ENCODE data around the gene SGPP2. TPM values are rescaled to one million over a fixed set of nuclear protein-coding genes. Genes with fewer than 3 reads are reported as not detected.

SGPP2 gene
- total RNA-seq, 1 donor from 2014 or later: not detected

DNA sequence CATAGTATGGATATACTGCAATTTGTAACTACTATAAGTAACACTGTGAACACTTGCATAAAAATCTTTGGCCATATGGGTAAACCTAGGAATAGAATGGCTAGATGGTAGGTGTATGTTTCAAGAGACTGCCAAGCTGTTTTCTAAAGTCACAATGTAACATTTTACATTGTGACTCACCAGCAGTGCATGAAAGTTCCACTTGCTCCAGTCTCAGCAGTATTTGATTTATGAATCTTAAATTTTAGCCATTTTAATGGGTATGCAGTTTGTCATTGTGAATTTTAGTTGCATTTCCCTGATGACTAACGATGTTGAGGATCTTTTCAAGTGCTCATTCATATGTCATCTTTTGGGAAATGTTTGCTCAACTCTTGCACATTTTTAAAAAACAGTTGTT, 145.5 kb downstream of the SGPP2 start:
- Mint-ChIP-seq H3K9me3 (no peaks in the 10 kb centered on the region), H3K36me3 (ENCODE audit: low read depth) (peaks cover 18% of the 10 kb centered on the region), H3K27ac (ENCODE audit: unreplicated experiment) (no peak overlapping the region), H3K4me3 (no peak overlapping the region), H3K4me1 (peaks cover 6% of the 10 kb centered on the region), H3K27me3 (ENCODE audit: low read depth) (no peaks in the 10 kb centered on the region)
- no peak for DNase-seq (ENCODE audit: low read depth, low spot score)
- no peak for TF ChIP-seq CTCF (conservative IDR thresholded peaks at IDR 0.05)

- no peak for DNase-seq (ENCODE audit: low read depth, low spot score)
- Mint-ChIP-seq H3K4me3 (no peak overlapping the region), H3K36me3 (ENCODE audit: low read depth) (peaks cover 16% of the 10 kb centered on the region), H3K27ac (ENCODE audit: unreplicated experiment) (peak overlapping the region; percentile 83), H3K4me1 (peaks cover 6% of the 10 kb centered on the region), H3K27me3 (ENCODE audit: low read depth) (no peaks in the 10 kb centered on the region), H3K9me3 (no peaks in the 10 kb centered on the region)
- no peak for TF ChIP-seq CTCF (conservative IDR thresholded peaks at IDR 0.05)
Observed at GRCh38 chr2:222572264-222572721, 147.9 kb downstream of the SGPP2 start.

DNA sequence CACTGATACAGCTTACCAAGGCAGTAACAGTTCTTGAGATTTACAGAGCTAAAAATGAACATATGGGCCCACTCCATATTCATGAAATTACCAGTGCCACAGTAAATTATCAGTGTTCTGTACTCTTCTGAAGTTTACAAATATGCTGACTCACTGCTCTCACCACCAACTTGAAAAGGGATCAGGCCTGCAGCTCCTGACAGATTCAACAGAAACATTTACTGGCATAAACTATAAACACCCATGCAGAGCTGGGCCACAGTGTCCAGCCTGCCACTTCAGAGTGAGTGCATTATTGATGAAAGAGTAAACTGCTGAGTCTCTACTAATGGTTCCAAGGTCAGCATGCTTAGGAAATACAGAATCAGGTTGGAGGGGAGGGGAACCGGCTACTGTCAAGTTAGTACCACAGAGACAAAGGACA, 148.4 kb downstream of the SGPP2 start:
- peaks cover 6% of the 10 kb centered on the region for H3K4me1 Mint-ChIP-seq
- no peaks in the 10 kb centered on the region for H3K9me3 Mint-ChIP-seq
- peaks cover 16% of the 10 kb centered on the region for H3K36me3 Mint-ChIP-seq (ENCODE audit: low read depth)
- no peak for DNase-seq (ENCODE audit: low read depth, low spot score)
- H3K4me3 Mint-ChIP-seq: no peak overlapping the region
- H3K27me3 Mint-ChIP-seq (ENCODE audit: low read depth): no peaks in the 10 kb centered on the region
- peak overlapping the region; percentile 83 for H3K27ac Mint-ChIP-seq (ENCODE audit: unreplicated experiment)
- no peak for TF ChIP-seq CTCF (conservative IDR thresholded peaks at IDR 0.05)

DNA sequence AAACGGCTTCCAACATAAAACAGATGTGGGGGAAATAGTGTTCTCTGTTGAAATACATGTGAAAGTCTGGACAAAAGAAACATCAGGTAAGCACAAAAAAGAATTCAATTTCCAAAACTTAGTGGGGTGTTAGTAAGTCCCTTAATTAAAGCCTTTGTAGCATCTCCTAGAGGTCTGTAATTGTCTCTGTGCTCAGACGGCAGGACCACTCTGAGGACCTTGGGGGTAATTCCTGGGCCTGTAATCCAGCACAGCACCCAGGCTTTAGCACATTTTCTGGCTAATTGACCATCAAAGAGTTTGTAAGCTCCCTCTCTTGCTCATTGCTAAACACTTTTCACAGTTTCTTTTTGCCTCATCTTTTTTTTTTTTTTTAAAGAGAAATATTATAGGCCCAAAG, 151.3 kb downstream of the SGPP2 start:
- Mint-ChIP-seq H3K9me3 (no peaks in the 10 kb centered on the region), H3K4me3 (no peak overlapping the region), H3K27me3 (ENCODE audit: low read depth) (no peaks in the 10 kb centered on the region), H3K27ac (ENCODE audit: unreplicated experiment) (no peak overlapping the region), H3K4me1 (peaks cover 6% of the 10 kb centered on the region), H3K36me3 (ENCODE audit: low read depth) (peaks cover 13% of the 10 kb centered on the region)
- no peak for DNase-seq (ENCODE audit: low read depth, low spot score)
- no peak for TF ChIP-seq CTCF (conservative IDR thresholded peaks at IDR 0.05)

- H3K4me1 Mint-ChIP-seq: peaks cover 6% of the 10 kb centered on the region
Observed at GRCh38 chr2:222576171-222577081, 152.1 kb downstream of the SGPP2 start.

More at GRCh38 chr2:222576171-222577081, 152.1 kb downstream of the SGPP2 start:
- DNase-seq (ENCODE audit: low read depth, low spot score): no peak
- Mint-ChIP-seq H3K36me3 (ENCODE audit: low read depth) (peaks cover 10% of the 10 kb centered on the region), H3K27me3 (ENCODE audit: low read depth) (no peaks in the 10 kb centered on the region), H3K9me3 (no peaks in the 10 kb centered on the region), H3K27ac (ENCODE audit: unreplicated experiment) (no peak overlapping the region), H3K4me3 (no peak overlapping the region)
- TF ChIP-seq CTCF (conservative IDR thresholded peaks at IDR 0.05): no peak
